Activated B cell treated with CpG ODN at 0.5 μM for 24 hours (primary cell): Measurements from ENCODE around the gene OR6K3. TPM values are rescaled to one million over a fixed set of nuclear protein-coding genes. Genes with fewer than 3 reads are reported as not detected.

ENCODE experiments used
- ATAC-seq: fragments of 200-7000 bp; cut with Tn5 transposase; one replicate; pipeline ENCODE4 v1.10.0; 2021; ENCODE audit warnings: low read depth, mild to moderate bottlenecking, moderate library complexity
- CTCF ChIA-PET: fragments of 350-600 bp; sonication (Branson Sonifier 250); formaldehyde crosslinking; loops from one replicate; lab custom pipeline; 2021; ENCODE audit warnings: antibody characterized with exemption; lab: Charles Lee
- POLR2A ChIA-PET: fragments of 350-600 bp; sonication (Branson Sonifier 250); formaldehyde crosslinking; loops from one replicate; lab custom pipeline; 2021; ENCODE audit warnings: antibody characterized with exemption; lab: Charles Lee
- DNase-seq: peaks from one replicate; pipeline ENCODE4 v3.0.0; 2022
- H3K27ac Mint-ChIP-seq: one replicate; pipeline ENCODE4 v1.8.0; 2020; ENCODE audit warnings: mixed read lengths
- H3K27me3 Mint-ChIP-seq: one replicate; pipeline ENCODE4 v1.8.0; 2021; ENCODE audit warnings: mixed read lengths
- H3K36me3 Mint-ChIP-seq: one replicate; pipeline ENCODE4 v1.8.0; 2021; ENCODE audit warnings: low read depth, mixed read lengths
- H3K4me1 Mint-ChIP-seq: one replicate; pipeline ENCODE4 v1.8.0; 2021; ENCODE audit warnings: mixed read lengths
- H3K4me3 Mint-ChIP-seq: one replicate; pipeline ENCODE4 v1.8.0; 2020; ENCODE audit warnings: mild to moderate bottlenecking, mixed read lengths
- H3K9me3 Mint-ChIP-seq: one replicate; pipeline ENCODE4 v1.8.0; 2020; ENCODE audit warnings: mixed read lengths
- CTCF ChIP-seq: fragments of 200-600 bp; IDR thresholded peaks from one replicate; pipeline ENCODE4 v1.8.0; 2022; ENCODE audit warnings: antibody characterized with exemption, mild to moderate bottlenecking
- intact Hi-C: fragments of 100-400 bp; cut with micrococcal nuclease; formaldehyde crosslinking; loops from one replicate; pipeline ENCODE4 v1.15.1; 2024
- total RNA-seq: library from RNA; stranded (reverse); gene quantifications from 2 replicates; pipeline ENCODE4 v1.2.3, GENCODE V29; 2022

The OR6K3 gene
- total RNA-seq: not detected in 2 replicates

- H3K9me3 Mint-ChIP-seq: no peaks in the 10 kb centered on the region
Measured at GRCh38 chr1:158720620-158721019, at the start of gene OR6K3. TSS of gene OR6K3 (minus strand) at chr1:158720720. CDS start at chr1:158718115, 2,605 bp downstream.

GRCh38 chr1:158754420-158754819 is 33.9 kb upstream of the OR6K3 start, which contains the start of gene OR6K6:
TSS of gene OR6K6 (plus strand) at chr1:158754720. CDS start at chr1:158754888, 168 bp downstream.
- H3K4me1 Mint-ChIP-seq: no peaks in the 10 kb centered on the region
- no peak for ATAC-seq
- TF ChIP-seq CTCF: no peak
- ChIA-PET POLR2A (no interaction called here), CTCF (no interaction called here)
- peaks cover 9% of the 10 kb centered on the region for H3K27me3 Mint-ChIP-seq
- H3K27ac Mint-ChIP-seq: no peak within 1 kb of the TSS
- H3K36me3 Mint-ChIP-seq: no peaks in the 10 kb centered on the region
- peaks cover 2% of the 10 kb centered on the region for H3K9me3 Mint-ChIP-seq
- no peak for DNase-seq
- H3K4me3 Mint-ChIP-seq: no peak within 1 kb of the TSS
- intact Hi-C loops: no loop called here

More at GRCh38 chr1:158720620-158721019, at the start of gene OR6K3:
- POLR2A ChIA-PET: no interaction called here
- peaks cover 23% of the 10 kb centered on the region for H3K27me3 Mint-ChIP-seq
- CTCF ChIA-PET: no interaction called here
- H3K4me3 Mint-ChIP-seq: no peak within 1 kb of the TSS
- intact Hi-C loops: no loop called here
- no peak for ATAC-seq
- no peak within 1 kb of the TSS for H3K27ac Mint-ChIP-seq
- TF ChIP-seq CTCF: no peak
- H3K4me1 Mint-ChIP-seq: no peaks in the 10 kb centered on the region
- no peaks in the 10 kb centered on the region for H3K36me3 Mint-ChIP-seq
- no peak for DNase-seq

GRCh38 chr1:158752155-158752712 is 31.7 kb upstream of the OR6K3 start:
- Mint-ChIP-seq H3K36me3 (no peaks in the 10 kb centered on the region), H3K4me1 (no peaks in the 10 kb centered on the region), H3K27me3 (peaks cover 9% of the 10 kb centered on the region), H3K27ac (no peak overlapping the region), H3K4me3 (no peak overlapping the region), H3K9me3 (peaks cover 2% of the 10 kb centered on the region)
- ChIA-PET CTCF (no interaction called here), POLR2A (no interaction called here)
- ATAC-seq (no peak), DNase-seq (no peak)
- intact Hi-C loops: no loop called here
- no peak for TF ChIP-seq CTCF

- intact Hi-C loops: no loop called here
- no peak for ATAC-seq
- no peak for DNase-seq
- Mint-ChIP-seq H3K4me3 (no peak overlapping the region), H3K4me1 (no peaks in the 10 kb centered on the region), H3K36me3 (no peaks in the 10 kb centered on the region), H3K27ac (no peak overlapping the region), H3K27me3 (peaks cover 11% of the 10 kb centered on the region), H3K9me3 (no peaks in the 10 kb centered on the region)
- ChIA-PET CTCF (no interaction called here), POLR2A (no interaction called here)
- no peak for TF ChIP-seq CTCF
Measured at GRCh38 chr1:158735848-158736247, 15.3 kb upstream of the OR6K3 start.

GRCh38 chr1:158732524-158732923 is 12.0 kb upstream of the OR6K3 start:
- intact Hi-C loops: no loop called here
- no peak for ATAC-seq
- CTCF ChIA-PET: no interaction called here
- no peaks in the 10 kb centered on the region for H3K27me3 Mint-ChIP-seq
- H3K9me3 Mint-ChIP-seq: no peaks in the 10 kb centered on the region
- H3K4me1 Mint-ChIP-seq: no peaks in the 10 kb centered on the region
- H3K36me3 Mint-ChIP-seq: no peaks in the 10 kb centered on the region
- POLR2A ChIA-PET: no interaction called here
- H3K27ac Mint-ChIP-seq: no peak overlapping the region
- DNase-seq: no peak
- TF ChIP-seq CTCF: no peak
- H3K4me3 Mint-ChIP-seq: no peak overlapping the region
